Measurements from ENCODE around the gene FUT4. TPM values are rescaled to one million over a fixed set of nuclear protein-coding genes. Genes with fewer than 3 reads are reported as not detected.

FUT4 gene
- total and polyA plus RNA-seq, 10 of the 15 experiments (the other 5 are each of a cell fraction or from before 2014, with no cell fraction given): 0.68 to 9.1 (median 2.3) TPM

DNA sequence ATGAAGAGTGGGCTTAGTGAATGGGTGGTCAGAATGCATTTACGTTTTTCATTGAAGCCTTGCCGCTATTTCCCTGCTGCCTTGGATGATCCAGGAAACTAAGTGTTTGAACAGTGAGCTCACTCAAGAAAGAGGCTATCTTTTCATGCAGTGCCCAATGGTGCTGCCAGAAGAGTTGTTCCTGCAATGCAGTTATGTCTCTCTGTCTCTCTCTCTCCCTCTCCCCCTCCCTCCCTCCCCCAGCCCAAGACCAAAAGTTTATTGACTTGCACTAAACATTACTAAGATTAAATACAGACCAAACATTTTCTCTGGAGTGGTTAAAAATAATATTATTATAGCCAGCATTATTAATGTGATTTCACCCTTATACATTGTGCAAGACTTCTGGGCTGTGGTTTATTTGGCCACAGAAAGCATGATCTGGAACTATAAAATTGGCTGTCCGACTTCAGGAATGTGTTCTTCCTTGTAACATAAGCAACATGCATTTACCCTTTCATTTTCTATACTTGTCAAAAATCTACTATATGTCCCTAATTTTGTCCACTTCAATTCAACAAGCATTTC, 6.6 kb upstream of the FUT4 start:
- H3K27ac ChIP-seq (ENCODE audit: control insufficient read depth, insufficient read depth): no peak overlapping the region
- ChIA-PET RAD21 (ENCODE audit: unreplicated experiment) (interaction anchor here (1.4 kb wide), 1 partner anchor 86 kb away, joined by 3 read pairs; no protein-coding TSS in a partner anchor), SMC1A (ENCODE audit: uncharacterized antibody, unreplicated experiment) (interaction anchor here (0.9 to 1.6 kb wide), 5 partner anchors 11 to 1179 kb away, joined by 3 to 5 read pairs (median 4); no protein-coding TSS in a partner anchor), CTCF (interaction anchor here (1.2 to 2.7 kb wide), 4 partner anchors 10 to 66 kb away, joined by 5 to 17 read pairs (median 8); no protein-coding TSS in a partner anchor), POLR2A (no interaction called here)
- DNase-seq (ENCODE audit: low read depth, low spot score) (no peak), FAIRE-seq (no peak), ATAC-seq (no peak)
- H3K4me2 ChIP-seq (ENCODE audit: control insufficient read depth, insufficient read depth): no peak overlapping the region
- H3K36me3 ChIP-seq (ENCODE audit: control insufficient read depth in 2 of 2, insufficient read depth in 2 of 2, low read length in 1 of 2): no peaks in the 10 kb centered on the region
- H3K79me2 ChIP-seq (ENCODE audit: control insufficient read depth, insufficient read depth, low read length): no peaks in the 10 kb centered on the region
- WGBS (ENCODE audit: insufficient coverage, insufficient replicate concordance, low lambda C conversion rate, missing lambda C conversion rate): 58% methylated on average over 3 of the region's 3 CpGs
- BruUV-seq (replicated peaks): no TSS peak
- in situ Hi-C loops (cut with MboI): no loop called here
- no peak overlapping the region for H2AFZ ChIP-seq (ENCODE audit: control insufficient read depth, low read depth, low read length)
- intact Hi-C loops (cut with micrococcal nuclease; ENCODE audit: unreplicated experiment): no loop called here
- no peak overlapping the region for H3K4me3 ChIP-seq
- TF ChIP-seq TARDBP (IDR thresholded peaks at IDR 0.05; ENCODE audit: borderline replicate concordance) (no peak), TCF7 (IDR thresholded peaks at IDR 0.05; ENCODE audit: borderline replicate concordance) (no peak), MXI1 (IDR thresholded peaks at IDR 0.05; ENCODE audit: low read depth, low read length) (no peak), BHLHE40 (IDR thresholded peaks at IDR 0.05; ENCODE audit: borderline replicate concordance in 1 of 2, low read depth in 2 of 2, low read length in 1 of 2) (no peak), GATAD2B (conservative IDR thresholded peaks at IDR 0.05; ENCODE audit: low read depth) (no peak), ETV6 (conservative IDR thresholded peaks at IDR 0.05 in 1 of 2, IDR thresholded peaks at IDR 0.05 in 1 of 2; ENCODE audit: borderline replicate concordance in 1 of 2, low read depth in 1 of 2) (no peak), NRF1 (conservative IDR thresholded peaks at IDR 0.05; ENCODE audit: low read depth, low read length) (no peak), RUNX3 (IDR thresholded peaks at IDR 0.05; ENCODE audit: low read length) (no peak), MEF2B (IDR thresholded peaks at IDR 0.05; ENCODE audit: partially characterized antibody, poor library complexity, severe bottlenecking) (no peak), NFIC (IDR thresholded peaks at IDR 0.05; ENCODE audit: low read depth, low read length) (no peak)
- no peaks in the 10 kb centered on the region for H3K27me3 ChIP-seq (replicated peaks in 1 of 2; ENCODE audit: control insufficient read depth in 2 of 2, insufficient read depth in 2 of 2, low read length in 1 of 2)
- no peak overlapping the region for H3K9ac ChIP-seq (ENCODE audit: control insufficient read depth, insufficient read depth, low read length)
- H4K20me1 ChIP-seq (ENCODE audit: control insufficient read depth, insufficient read depth): no peaks in the 10 kb centered on the region
- no peaks in the 10 kb centered on the region for H3K4me1 ChIP-seq (ENCODE audit: control insufficient read depth, insufficient read depth, low read length)
- no peaks in the 10 kb centered on the region for H3K9me3 ChIP-seq (replicated peaks; ENCODE audit: control insufficient read depth, insufficient read depth, low read length)
